ENCODE measurements around the gene DUS2.
"Not testable (repeated sequence)": the region's sequence is repeated elsewhere in the genome, so short reads cannot be mapped to it uniquely, and the experiment has no call there.

Gene DUS2

DNA sequence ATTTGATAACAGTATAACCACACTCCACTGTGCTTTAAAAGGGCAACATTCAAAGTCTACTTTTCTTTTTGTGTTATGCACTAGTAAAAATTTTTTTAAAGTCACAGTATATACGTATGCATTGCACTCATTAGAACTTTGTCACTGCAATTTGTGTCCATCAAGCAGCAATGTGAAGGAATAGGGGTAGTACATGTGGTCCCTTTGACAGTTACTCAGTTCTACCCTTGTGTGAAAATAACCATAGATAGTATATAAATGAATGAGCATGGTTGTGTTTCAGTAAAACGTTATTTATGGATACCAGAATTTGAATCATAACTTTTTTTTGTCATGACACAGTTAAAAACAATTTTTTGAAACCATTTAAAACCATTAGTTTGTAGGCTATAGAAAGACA, 92.8 kb downstream of the DUS2 start:
- no peak for DNase-seq (ENCODE audit: extremely low read depth in 1 of 2, low read depth in 1 of 2)

GRCh38 chr16:68116256-68116867, 93.3 kb downstream of the DUS2 start:
- DNase-seq (ENCODE audit: extremely low read depth in 1 of 2, low read depth in 1 of 2) = no peak

GRCh38 chr16:68117884-68118283, 94.8 kb downstream of the DUS2 start:
- no peak for DNase-seq (ENCODE audit: extremely low read depth in 1 of 2, low read depth in 1 of 2)

- not testable (repeated sequence) for DNase-seq (ENCODE audit: extremely low read depth in 1 of 2, low read depth in 1 of 2)
Measured at GRCh38 chr16:68118954-68119353, 95.9 kb downstream of the DUS2 start.

GRCh38 chr16:68120496-68120895, 97.4 kb downstream of the DUS2 start:
- DNase-seq (ENCODE audit: extremely low read depth in 1 of 2, low read depth in 1 of 2) = not testable (repeated sequence)

GRCh38 chr16:68126395-68126794, 103.3 kb downstream of the DUS2 start:
- no peak for DNase-seq (ENCODE audit: extremely low read depth in 1 of 2, low read depth in 1 of 2)

GRCh38 chr16:68128577-68129305, 105.7 kb downstream of the DUS2 start:
- DNase-seq (ENCODE audit: extremely low read depth in 1 of 2, low read depth in 1 of 2) = no peak

Data from stimulated activated CD8-positive, alpha-beta memory T cell treated with anti-CD3 and anti-CD28 coated beads, Interleukin-7, amount 100 ng/mL, for 48 hours (primary cell).